OCI-LY7 (cell line): ENCODE results near the gene CIZ1.

Experiments
- EZH2phosphoT487 ChIP-seq: fragments of 200-600 bp; sonication (generic); IDR thresholded peaks from 2 replicates; pipeline ENCODE4 v1.6.1; 2018; ENCODE audit warnings: low read depth, borderline replicate concordance, mild to moderate bottlenecking, mixed run types, antibody characterized with exemption, low read length, moderate library complexity, mixed read lengths
- TF ChIP-seq, protein P1 (sequence below): fragments of 200-600 bp; sonication (generic); conservative IDR thresholded peaks from 2 replicates; pipeline ENCODE4 v1.5.1; 2014; ENCODE audit warnings: mild to moderate bottlenecking, antibody characterized with exemption, low read length, moderate library complexity, mixed read lengths

DNA sequence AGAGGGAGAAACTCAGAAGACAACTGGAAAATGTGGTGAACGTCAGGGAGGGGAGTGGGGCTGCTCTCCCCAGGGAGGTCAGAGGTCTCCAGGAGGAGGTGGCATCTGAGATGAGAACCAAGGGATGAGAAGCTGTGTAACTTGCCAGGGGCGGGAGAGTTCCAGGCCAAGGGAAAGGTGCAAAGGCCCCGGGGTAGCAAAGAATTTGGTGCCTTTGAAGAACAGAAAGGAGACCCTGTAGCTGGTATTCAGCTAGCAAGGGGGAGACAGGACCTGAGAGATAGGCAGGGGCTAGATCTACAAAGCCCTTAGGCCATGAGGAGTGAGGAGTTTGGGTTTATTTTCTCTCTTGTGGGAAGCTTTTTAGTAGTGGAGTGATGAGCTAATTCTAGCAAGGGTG is 15.1 kb upstream of the CIZ1 start:
- TF ChIP-seq, protein P1, sequence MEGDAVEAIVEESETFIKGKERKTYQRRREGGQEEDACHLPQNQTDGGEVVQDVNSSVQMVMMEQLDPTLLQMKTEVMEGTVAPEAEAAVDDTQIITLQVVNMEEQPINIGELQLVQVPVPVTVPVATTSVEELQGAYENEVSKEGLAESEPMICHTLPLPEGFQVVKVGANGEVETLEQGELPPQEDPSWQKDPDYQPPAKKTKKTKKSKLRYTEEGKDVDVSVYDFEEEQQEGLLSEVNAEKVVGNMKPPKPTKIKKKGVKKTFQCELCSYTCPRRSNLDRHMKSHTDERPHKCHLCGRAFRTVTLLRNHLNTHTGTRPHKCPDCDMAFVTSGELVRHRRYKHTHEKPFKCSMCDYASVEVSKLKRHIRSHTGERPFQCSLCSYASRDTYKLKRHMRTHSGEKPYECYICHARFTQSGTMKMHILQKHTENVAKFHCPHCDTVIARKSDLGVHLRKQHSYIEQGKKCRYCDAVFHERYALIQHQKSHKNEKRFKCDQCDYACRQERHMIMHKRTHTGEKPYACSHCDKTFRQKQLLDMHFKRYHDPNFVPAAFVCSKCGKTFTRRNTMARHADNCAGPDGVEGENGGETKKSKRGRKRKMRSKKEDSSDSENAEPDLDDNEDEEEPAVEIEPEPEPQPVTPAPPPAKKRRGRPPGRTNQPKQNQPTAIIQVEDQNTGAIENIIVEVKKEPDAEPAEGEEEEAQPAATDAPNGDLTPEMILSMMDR: no peak
- TF ChIP-seq EZH2phosphoT487: no peak
